Choroid plexus epithelial cell (primary cell): ENCODE data around the gene GPR75.
"Not testable (repeated sequence)": the region's sequence is repeated elsewhere in the genome, so short reads cannot be mapped to it uniquely, and the experiment has no call there.

ENCODE experiments used
- DNase-seq: peaks from one replicate; pipeline ENCODE4 v3.0.0-alpha.2; 2010; ENCODE audit warnings: low read depth
- H3K4me3 ChIP-seq: 2 replicates; pipeline ENCODE4 v1.5.1; 2011; ENCODE audit warnings: low read depth, mild to moderate bottlenecking, control low read depth, low read length, moderate library complexity
- TF ChIP-seq, protein P1 (sequence below): conservative IDR thresholded peaks from 2 replicates; pipeline ENCODE4 v1.5.1; 2011; ENCODE audit warnings: low read depth, mild to moderate bottlenecking, control low read depth, inconsistent platforms, low read length, moderate library complexity

The GPR75 gene

DNA sequence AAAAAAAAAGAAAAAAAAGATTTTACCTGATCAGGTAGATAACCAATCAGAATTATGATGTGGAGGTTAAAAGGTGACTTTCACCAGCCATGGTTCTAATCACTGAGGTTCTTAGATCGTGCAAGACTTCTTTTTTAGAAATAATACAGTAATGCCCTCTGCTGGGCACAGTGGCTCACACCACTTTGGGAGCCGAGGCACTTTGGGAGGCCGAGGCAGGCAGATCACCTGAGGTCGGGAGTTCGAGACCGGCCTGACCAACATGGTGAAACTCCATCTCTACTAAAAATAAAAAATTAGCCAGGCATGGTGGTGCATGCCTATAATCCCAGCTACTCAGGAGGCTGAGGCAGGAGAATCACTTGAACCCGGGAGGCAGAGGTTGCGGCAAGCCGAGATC, 36.1 kb downstream of the GPR75 start:
- DNase-seq, H3K4me3 ChIP-seq: not testable (repeated sequence)
- TF ChIP-seq, protein P1, sequence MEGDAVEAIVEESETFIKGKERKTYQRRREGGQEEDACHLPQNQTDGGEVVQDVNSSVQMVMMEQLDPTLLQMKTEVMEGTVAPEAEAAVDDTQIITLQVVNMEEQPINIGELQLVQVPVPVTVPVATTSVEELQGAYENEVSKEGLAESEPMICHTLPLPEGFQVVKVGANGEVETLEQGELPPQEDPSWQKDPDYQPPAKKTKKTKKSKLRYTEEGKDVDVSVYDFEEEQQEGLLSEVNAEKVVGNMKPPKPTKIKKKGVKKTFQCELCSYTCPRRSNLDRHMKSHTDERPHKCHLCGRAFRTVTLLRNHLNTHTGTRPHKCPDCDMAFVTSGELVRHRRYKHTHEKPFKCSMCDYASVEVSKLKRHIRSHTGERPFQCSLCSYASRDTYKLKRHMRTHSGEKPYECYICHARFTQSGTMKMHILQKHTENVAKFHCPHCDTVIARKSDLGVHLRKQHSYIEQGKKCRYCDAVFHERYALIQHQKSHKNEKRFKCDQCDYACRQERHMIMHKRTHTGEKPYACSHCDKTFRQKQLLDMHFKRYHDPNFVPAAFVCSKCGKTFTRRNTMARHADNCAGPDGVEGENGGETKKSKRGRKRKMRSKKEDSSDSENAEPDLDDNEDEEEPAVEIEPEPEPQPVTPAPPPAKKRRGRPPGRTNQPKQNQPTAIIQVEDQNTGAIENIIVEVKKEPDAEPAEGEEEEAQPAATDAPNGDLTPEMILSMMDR: peak; percentile 23

DNA sequence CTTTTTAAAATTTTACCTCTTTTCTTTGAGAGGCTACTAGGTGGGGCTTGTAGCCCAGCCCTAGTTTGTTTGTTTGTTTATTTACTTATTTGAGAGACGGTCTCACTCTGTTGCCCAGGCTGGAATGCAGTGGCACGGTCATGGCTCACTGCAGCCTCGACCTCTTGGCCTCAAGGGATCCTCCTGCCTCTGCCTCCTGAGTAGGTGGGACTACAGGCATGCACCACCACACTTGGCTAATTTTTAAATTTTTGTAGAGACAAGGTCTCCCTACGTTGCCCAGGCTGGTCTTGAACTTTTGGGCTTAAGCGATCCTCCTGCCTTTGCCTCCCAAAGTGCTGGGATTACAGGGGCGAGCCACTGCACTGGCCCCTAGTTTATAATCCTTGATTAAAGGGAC, 38.0 kb downstream of the GPR75 start:
- no peak for DNase-seq
- H3K4me3 ChIP-seq: no peak overlapping the region
- TF ChIP-seq, protein P1: no peak

DNA sequence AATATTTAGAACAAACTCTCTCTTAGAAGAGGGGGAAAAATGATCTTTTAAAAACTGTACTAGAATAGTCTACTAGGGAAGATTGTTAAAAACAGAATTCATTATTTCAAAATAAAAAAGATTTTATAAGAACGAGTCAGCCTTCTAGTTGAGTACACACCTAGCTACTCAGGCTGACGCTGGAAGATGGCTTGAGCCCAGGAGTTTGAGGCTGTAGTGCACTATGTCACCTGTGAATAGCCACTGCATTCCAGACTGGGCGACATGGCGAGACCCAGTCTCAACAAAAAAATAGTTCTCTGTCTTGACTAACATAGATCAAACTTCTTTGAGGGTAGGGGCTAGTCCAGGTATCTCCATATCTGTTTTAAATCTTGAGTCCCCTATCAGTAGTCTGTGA, 39.1 kb downstream of the GPR75 start:
- H3K4me3 ChIP-seq: no peak overlapping the region
- TF ChIP-seq, protein P1: no peak
- no peak for DNase-seq

DNA sequence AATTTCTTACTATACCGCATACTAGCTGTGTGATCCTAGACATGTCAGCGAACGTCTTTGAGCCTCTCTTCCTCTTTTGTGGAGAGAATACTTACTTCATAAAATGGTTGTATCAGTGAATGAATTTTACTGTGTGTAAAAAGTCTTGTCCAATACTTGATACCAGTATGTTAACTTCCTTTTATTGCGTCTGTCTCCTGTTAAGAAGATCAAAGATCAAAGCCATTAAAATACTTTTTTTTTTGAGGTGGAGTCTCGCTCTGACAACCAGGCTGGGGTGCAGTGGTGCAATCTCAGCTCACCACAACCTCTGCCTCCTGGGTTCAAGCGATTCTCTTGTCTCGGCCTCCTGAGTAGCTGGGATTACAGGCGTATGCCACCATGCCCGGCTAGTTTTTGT, 39.7 kb downstream of the GPR75 start:
- TF ChIP-seq, protein P1: no peak
- no peak overlapping the region for H3K4me3 ChIP-seq
- DNase-seq: no peak

DNA sequence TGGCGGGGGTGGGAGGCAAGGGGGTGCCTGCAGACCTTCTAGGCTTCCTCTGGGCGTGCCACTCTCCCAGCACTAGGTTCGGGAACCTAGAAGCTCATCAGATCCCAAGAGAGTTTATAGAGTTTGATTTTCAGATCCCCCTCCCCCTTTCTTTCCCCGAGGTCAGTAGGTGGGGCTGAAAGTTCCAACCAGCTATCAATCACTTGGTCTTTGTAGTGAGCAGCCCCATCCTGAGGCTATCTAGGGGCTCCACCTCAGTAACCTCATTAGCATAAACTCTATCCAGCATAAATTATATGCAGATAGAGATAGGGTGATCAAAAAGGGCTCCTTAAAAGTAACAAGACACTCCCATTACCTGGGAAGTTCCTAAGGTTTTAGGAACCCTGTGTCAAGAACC, 40.1 kb downstream of the GPR75 start:
- H3K4me3 ChIP-seq: no peak overlapping the region
- DNase-seq: no peak
- TF ChIP-seq, protein P1: no peak

DNA sequence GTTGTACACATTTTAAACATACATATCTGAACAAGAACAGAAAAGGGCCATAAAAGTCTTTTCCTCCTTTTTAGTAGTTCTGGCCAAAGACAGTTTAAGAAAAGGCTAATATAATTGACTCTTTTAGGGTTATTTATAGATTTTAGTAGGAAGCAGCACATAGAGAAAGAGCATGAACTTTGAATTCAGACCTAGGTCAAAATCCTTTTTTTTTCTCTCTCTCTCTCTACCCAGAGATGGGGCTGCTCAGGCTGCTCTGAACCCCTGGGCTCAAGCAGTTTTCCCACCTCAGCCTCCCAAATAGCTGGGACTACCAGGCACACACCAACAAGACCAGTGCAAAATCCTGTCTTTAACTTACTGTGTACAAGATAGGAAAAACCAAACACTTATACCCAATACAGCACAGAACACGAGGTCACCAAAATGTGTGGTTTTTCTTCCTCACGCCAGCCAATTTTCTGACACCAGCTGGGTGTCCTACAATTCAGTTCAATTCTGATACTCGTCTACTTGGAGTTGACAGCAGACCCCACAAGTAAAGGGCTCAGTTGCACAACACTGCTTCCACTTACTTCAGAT, 40.8 kb downstream of the GPR75 start:
- TF ChIP-seq, protein P1: no peak
- no peak overlapping the region for H3K4me3 ChIP-seq

DNA sequence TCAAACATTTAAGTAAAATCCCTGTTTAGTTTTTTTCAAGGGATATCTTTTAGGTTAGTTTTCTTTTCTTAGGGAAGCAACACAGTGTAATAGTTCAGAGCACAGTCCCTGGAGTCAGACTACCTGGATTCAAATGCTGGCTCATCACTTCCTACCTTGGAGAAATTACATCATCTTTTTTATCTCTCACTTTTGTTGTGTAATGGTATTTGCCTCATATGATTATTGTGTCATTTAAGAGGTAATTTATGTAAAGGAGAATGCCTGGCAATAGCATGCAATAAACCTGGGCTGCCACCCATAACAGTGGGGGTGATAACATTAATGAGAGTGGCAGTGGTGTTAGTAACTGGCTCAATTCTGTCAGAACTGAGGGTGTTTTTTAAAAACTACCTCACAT, 46.6 kb downstream of the GPR75 start:
- no peak for DNase-seq
- H3K4me3 ChIP-seq: no peak overlapping the region
- TF ChIP-seq, protein P1: no peak

More for the DNA sequence above, 40.8 kb downstream of the GPR75 start:
- DNase-seq: no peak
